Ovary (tissue), 3 donors: ENCODE results near the gene PKP1.

Experiments
- CTCF ChIP-seq, 3 donors: fragments of 450-650 bp in 2 of 3; fragments of 200-600 bp in 1 of 3; IDR thresholded peaks; one replicate each; pipeline versions ENCODE4 v1.5.1 to v1.8.0; 2016 to 2022; ENCODE audit warnings: antibody characterized with exemption in 3 of 3, mild to moderate bottlenecking in 1 of 3
- POLR2A ChIP-seq: fragments of 450-650 bp; IDR thresholded peaks from one replicate; pipeline ENCODE4 v1.6.1; 2017; ENCODE audit warnings: antibody characterized with exemption, mild to moderate bottlenecking, moderate library complexity
- donor health status: DM: no; HTN: no; CAD: no.

- TF ChIP-seq CTCF (IDR thresholded peaks at IDR 0.05) (no peak), POLR2A (no peak)
Measured at GRCh38 chr1:201280884-201281283, 2.4 kb upstream of the PKP1 start.
